WTC11 (cell line): ENCODE results near the gene URI1. TPM values are rescaled to one million over a fixed set of nuclear protein-coding genes. Genes with fewer than 3 reads are reported as not detected.

Experiments
- ATAC-seq: fragments of 200-7000 bp; cut with Tn5 transposase; 2 replicates; pipeline ENCODE4 v1.10.0; 2021; ENCODE audit warnings: mild to moderate bottlenecking, moderate library complexity
- CTCF ChIA-PET: fragments of 300-600 bp; sonication (Branson Sonifier 250); formaldehyde crosslinking; loops from one replicate; lab custom pipeline; 2021; ENCODE audit warnings: antibody characterized with exemption; lab: Charles Lee
- POLR2A ChIA-PET: fragments of 350-600 bp; sonication (Branson Sonifier 250); formaldehyde crosslinking; loops from one replicate; lab custom pipeline; 2021; ENCODE audit warnings: antibody characterized with exemption; lab: Charles Lee
- DNase-seq: peaks from one replicate; pipeline ENCODE4 v3.0.0; 2021; ENCODE audit warnings: low spot score
- H3K27ac Mint-ChIP-seq: 2 replicates; pipeline ENCODE4 v1.8.0; 2021; ENCODE audit warnings: mixed read lengths
- H3K27me3 Mint-ChIP-seq: 2 replicates; pipeline ENCODE4 v1.8.0; 2021; ENCODE audit warnings: low read depth, mild to moderate bottlenecking, moderate library complexity, mixed read lengths
- H3K36me3 Mint-ChIP-seq: 2 replicates; pipeline ENCODE4 v1.8.0; 2021; ENCODE audit warnings: mixed read lengths
- H3K4me1 Mint-ChIP-seq: 2 replicates; pipeline ENCODE4 v1.8.0; 2022; ENCODE audit warnings: mixed read lengths
- H3K4me3 Mint-ChIP-seq: 2 replicates; pipeline ENCODE4 v1.8.0; 2021; ENCODE audit warnings: mild to moderate bottlenecking, moderate library complexity, mixed read lengths
- H3K9me3 Mint-ChIP-seq: 2 replicates; pipeline ENCODE4 v1.8.0; 2021; ENCODE audit warnings: mixed read lengths
- ATF1 ChIP-seq: sonication (generic); formaldehyde crosslinking; IDR thresholded peaks from 2 replicates; pipeline ENCODE4 v1.8.1; 2023; ENCODE audit warnings: mild to moderate bottlenecking, moderate library complexity, missing genetic modification reagents
- CREB1 ChIP-seq: sonication (generic); formaldehyde crosslinking; IDR thresholded peaks from 2 replicates; pipeline ENCODE4 v1.8.0; 2023; ENCODE audit warnings: mild to moderate bottlenecking, missing genetic modification reagents
- CREM ChIP-seq: sonication (generic); formaldehyde crosslinking; IDR thresholded peaks from 2 replicates; pipeline ENCODE4 v1.8.1; 2022; ENCODE audit warnings: mild to moderate bottlenecking, missing genetic modification reagents, moderate library complexity
- E2F1 ChIP-seq: sonication (generic); formaldehyde crosslinking; IDR thresholded peaks from 2 replicates; pipeline ENCODE4 v1.8.0; 2022; ENCODE audit warnings: mild to moderate bottlenecking, missing genetic modification reagents
- EMX1 ChIP-seq: fragments of 250-450 bp; sonication (Bioruptor Pico); IDR thresholded peaks from 2 replicates; pipeline ENCODE4 v1.8.0; 2021; ENCODE audit warnings: mild to moderate bottlenecking
- ETV6 ChIP-seq: sonication (generic); formaldehyde crosslinking; IDR thresholded peaks from 2 replicates; pipeline ENCODE4 v1.8.1; 2022; ENCODE audit warnings: mild to moderate bottlenecking, missing genetic modification reagents
- FOXK1 ChIP-seq: sonication (generic); formaldehyde crosslinking; IDR thresholded peaks from 2 replicates; pipeline ENCODE4 v1.8.0; 2022; ENCODE audit warnings: mild to moderate bottlenecking, moderate library complexity, missing genetic modification reagents
- HMGA2 ChIP-seq: fragments of 250-450 bp; sonication (Bioruptor Pico); IDR thresholded peaks from 2 replicates; pipeline ENCODE4 v1.4.0; 2021; ENCODE audit warnings: mild to moderate bottlenecking, moderate library complexity
- IRF1 ChIP-seq: sonication (generic); formaldehyde crosslinking; IDR thresholded peaks from 2 replicates; pipeline ENCODE4 v1.8.0; 2023; ENCODE audit warnings: missing genetic modification reagents
- PRDM15 ChIP-seq: sonication (generic); formaldehyde crosslinking; IDR thresholded peaks from 2 replicates; pipeline ENCODE4 v1.8.0; 2022; ENCODE audit warnings: missing genetic modification reagents
- SMAD4 ChIP-seq: sonication (generic); formaldehyde crosslinking; IDR thresholded peaks from 2 replicates; pipeline ENCODE4 v1.8.0; 2022; ENCODE audit warnings: mild to moderate bottlenecking, missing genetic modification reagents
- TP53 ChIP-seq: sonication (generic); formaldehyde crosslinking; IDR thresholded peaks from 2 replicates; pipeline ENCODE4 v1.8.1; 2023; ENCODE audit warnings: mild to moderate bottlenecking, missing genetic modification reagents
- ZNF138 ChIP-seq: sonication (generic); formaldehyde crosslinking; conservative IDR thresholded peaks from 2 replicates; pipeline ENCODE4 v1.8.1; 2022; ENCODE audit warnings: mild to moderate bottlenecking, moderate library complexity, missing genetic modification reagents
- total RNA-seq: library from RNA; stranded (reverse); gene quantifications from 3 replicates; pipeline ENCODE4 v1.2.3, GENCODE V29; 2021
- TF ChIP-seq, protein P1 (sequence below): sonication (generic); formaldehyde crosslinking; conservative IDR thresholded peaks from 2 replicates; pipeline ENCODE4 v1.8.1; 2023; ENCODE audit warnings: mild to moderate bottlenecking, low read depth, missing genetic modification reagents, moderate library complexity
- TF ChIP-seq, protein P2 (sequence below): sonication (generic); formaldehyde crosslinking; IDR thresholded peaks from 2 replicates; pipeline ENCODE4 v1.8.1; 2022; ENCODE audit warnings: low read depth, mild to moderate bottlenecking, moderate library complexity, missing genetic modification reagents, borderline replicate concordance
- TF ChIP-seq, protein P3 (sequence below): sonication (generic); formaldehyde crosslinking; IDR thresholded peaks from 2 replicates; pipeline ENCODE4 v1.8.0; 2023; ENCODE audit warnings: mild to moderate bottlenecking, missing genetic modification reagents
- TF ChIP-seq, protein P4 (sequence below): sonication (generic); formaldehyde crosslinking; IDR thresholded peaks from 2 replicates; pipeline ENCODE4 v1.8.1; 2022; ENCODE audit warnings: low read depth, missing genetic modification reagents, borderline replicate concordance
- TF ChIP-seq, protein P5 (sequence below): fragments of 250-450 bp; sonication (Bioruptor Pico); conservative IDR thresholded peaks from 2 replicates; pipeline ENCODE4 v1.9.0; 2021; ENCODE audit warnings: mild to moderate bottlenecking

Gene URI1
- total RNA-seq, 1 experiment from 2014 or later, result 57.1 TPM

DNA sequence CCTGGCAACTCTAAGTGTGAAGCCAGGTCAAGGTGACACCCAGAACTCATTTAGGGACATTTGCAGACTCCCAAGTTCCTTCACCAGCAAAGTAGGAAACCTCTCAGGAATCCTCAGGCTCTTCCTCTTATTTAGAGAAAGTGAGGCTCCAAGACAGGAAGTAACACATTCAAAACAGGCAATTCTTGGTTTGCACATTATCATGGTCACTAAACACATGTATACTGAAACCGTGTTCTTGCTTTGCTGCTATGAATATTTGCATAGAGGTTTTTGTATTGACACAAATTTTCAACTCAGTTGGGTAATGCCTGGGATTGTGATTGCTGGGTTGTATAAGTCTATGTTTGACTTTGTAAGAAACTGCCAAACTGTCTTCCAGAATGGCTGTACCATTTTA is 13.2 kb upstream of the URI1 start:
- Mint-ChIP-seq H3K9me3 (peaks cover 7% of the 10 kb centered on the region), H3K27ac (no peak overlapping the region), H3K27me3 (peaks cover 2% of the 10 kb centered on the region; the same call in 1 of the 2 replicates), H3K4me3 (no peak overlapping the region), H3K4me1 (peaks cover 16% of the 10 kb centered on the region), H3K36me3 (no peaks in the 10 kb centered on the region)
- no peak for ATAC-seq
- TF ChIP-seq HMGA2 (CRISPR knock-in tag), result no peak
- no peak for TF ChIP-seq E2F1
- no peak for TF ChIP-seq FOXK1 (CRISPR knock-in tag)
- TF ChIP-seq ZNF138 (CRISPR knock-in tag), result no peak
- TF ChIP-seq, protein P1, sequence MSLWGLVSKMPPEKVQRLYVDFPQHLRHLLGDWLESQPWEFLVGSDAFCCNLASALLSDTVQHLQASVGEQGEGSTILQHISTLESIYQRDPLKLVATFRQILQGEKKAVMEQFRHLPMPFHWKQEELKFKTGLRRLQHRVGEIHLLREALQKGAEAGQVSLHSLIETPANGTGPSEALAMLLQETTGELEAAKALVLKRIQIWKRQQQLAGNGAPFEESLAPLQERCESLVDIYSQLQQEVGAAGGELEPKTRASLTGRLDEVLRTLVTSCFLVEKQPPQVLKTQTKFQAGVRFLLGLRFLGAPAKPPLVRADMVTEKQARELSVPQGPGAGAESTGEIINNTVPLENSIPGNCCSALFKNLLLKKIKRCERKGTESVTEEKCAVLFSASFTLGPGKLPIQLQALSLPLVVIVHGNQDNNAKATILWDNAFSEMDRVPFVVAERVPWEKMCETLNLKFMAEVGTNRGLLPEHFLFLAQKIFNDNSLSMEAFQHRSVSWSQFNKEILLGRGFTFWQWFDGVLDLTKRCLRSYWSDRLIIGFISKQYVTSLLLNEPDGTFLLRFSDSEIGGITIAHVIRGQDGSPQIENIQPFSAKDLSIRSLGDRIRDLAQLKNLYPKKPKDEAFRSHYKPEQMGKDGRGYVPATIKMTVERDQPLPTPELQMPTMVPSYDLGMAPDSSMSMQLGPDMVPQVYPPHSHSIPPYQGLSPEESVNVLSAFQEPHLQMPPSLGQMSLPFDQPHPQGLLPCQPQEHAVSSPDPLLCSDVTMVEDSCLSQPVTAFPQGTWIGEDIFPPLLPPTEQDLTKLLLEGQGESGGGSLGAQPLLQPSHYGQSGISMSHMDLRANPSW (CRISPR knock-in tag), result no peak
- TF ChIP-seq, protein P2, sequence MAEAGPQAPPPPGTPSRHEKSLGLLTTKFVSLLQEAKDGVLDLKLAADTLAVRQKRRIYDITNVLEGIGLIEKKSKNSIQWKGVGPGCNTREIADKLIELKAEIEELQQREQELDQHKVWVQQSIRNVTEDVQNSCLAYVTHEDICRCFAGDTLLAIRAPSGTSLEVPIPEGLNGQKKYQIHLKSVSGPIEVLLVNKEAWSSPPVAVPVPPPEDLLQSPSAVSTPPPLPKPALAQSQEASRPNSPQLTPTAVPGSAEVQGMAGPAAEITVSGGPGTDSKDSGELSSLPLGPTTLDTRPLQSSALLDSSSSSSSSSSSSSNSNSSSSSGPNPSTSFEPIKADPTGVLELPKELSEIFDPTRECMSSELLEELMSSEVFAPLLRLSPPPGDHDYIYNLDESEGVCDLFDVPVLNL (CRISPR knock-in tag), result no peak
- no peak for TF ChIP-seq IRF1
- no peak for TF ChIP-seq TP53 (CRISPR knock-in tag)
- POLR2A ChIA-PET, result no interaction called here
- CTCF ChIA-PET, result interaction anchor here (1.0 kb wide), 1 partner anchor 59 kb away, joined by 3 read pairs; no protein-coding TSS in a partner anchor
- DNase-seq, result no peak

DNA sequence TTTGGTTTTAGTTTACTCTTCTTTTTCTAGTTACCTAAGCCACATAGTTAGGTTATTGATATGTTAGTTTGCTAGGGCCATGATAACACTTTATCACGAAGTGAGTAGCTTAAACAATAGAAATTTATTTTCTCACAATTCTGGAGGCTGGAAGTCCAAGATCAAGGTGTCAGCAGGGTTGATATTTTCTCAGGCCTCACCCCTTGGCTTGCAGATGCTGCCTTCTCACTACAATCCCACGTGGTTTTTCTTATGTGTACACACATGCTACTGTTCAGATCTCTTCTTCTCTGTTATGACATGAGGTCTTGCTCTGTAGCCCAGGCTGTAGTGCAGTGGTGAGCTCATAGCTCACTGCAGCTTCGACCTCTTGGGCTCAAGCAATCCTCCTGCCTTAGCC is 7.8 kb upstream of the URI1 start:
- DNase-seq (no peak), ATAC-seq (no peak)
- Mint-ChIP-seq H3K27me3 (peaks cover 12% of the 10 kb centered on the region; the same call in 1 of the 2 replicates), H3K4me1 (no peaks in the 10 kb centered on the region), H3K27ac (no peak overlapping the region), H3K9me3 (peaks cover 36% of the 10 kb centered on the region), H3K36me3 (peaks cover 12% of the 10 kb centered on the region), H3K4me3 (no peak overlapping the region)
- POLR2A ChIA-PET, result no interaction called here
- CTCF ChIA-PET, result no interaction called here
- TF ChIP-seq, protein P3, sequence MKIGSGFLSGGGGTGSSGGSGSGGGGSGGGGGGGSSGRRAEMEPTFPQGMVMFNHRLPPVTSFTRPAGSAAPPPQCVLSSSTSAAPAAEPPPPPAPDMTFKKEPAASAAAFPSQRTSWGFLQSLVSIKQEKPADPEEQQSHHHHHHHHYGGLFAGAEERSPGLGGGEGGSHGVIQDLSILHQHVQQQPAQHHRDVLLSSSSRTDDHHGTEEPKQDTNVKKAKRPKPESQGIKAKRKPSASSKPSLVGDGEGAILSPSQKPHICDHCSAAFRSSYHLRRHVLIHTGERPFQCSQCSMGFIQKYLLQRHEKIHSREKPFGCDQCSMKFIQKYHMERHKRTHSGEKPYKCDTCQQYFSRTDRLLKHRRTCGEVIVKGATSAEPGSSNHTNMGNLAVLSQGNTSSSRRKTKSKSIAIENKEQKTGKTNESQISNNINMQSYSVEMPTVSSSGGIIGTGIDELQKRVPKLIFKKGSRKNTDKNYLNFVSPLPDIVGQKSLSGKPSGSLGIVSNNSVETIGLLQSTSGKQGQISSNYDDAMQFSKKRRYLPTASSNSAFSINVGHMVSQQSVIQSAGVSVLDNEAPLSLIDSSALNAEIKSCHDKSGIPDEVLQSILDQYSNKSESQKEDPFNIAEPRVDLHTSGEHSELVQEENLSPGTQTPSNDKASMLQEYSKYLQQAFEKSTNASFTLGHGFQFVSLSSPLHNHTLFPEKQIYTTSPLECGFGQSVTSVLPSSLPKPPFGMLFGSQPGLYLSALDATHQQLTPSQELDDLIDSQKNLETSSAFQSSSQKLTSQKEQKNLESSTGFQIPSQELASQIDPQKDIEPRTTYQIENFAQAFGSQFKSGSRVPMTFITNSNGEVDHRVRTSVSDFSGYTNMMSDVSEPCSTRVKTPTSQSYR, result no peak
- no peak for TF ChIP-seq ATF1 (CRISPR knock-in tag)
- TF ChIP-seq EMX1 (CRISPR knock-in tag), result no peak
- TF ChIP-seq PRDM15 (CRISPR knock-in tag), result no peak
- no peak for TF ChIP-seq CREB1 (CRISPR knock-in tag)
- no peak for TF ChIP-seq ETV6 (CRISPR knock-in tag)
- no peak for TF ChIP-seq SMAD4 (CRISPR knock-in tag)
- TF ChIP-seq, protein P4, sequence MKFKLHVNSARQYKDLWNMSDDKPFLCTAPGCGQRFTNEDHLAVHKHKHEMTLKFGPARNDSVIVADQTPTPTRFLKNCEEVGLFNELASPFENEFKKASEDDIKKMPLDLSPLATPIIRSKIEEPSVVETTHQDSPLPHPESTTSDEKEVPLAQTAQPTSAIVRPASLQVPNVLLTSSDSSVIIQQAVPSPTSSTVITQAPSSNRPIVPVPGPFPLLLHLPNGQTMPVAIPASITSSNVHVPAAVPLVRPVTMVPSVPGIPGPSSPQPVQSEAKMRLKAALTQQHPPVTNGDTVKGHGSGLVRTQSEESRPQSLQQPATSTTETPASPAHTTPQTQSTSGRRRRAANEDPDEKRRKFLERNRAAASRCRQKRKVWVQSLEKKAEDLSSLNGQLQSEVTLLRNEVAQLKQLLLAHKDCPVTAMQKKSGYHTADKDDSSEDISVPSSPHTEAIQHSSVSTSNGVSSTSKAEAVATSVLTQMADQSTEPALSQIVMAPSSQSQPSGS (CRISPR knock-in tag), result no peak
- TF ChIP-seq CREM, result no peak
- TF ChIP-seq, protein P5, sequence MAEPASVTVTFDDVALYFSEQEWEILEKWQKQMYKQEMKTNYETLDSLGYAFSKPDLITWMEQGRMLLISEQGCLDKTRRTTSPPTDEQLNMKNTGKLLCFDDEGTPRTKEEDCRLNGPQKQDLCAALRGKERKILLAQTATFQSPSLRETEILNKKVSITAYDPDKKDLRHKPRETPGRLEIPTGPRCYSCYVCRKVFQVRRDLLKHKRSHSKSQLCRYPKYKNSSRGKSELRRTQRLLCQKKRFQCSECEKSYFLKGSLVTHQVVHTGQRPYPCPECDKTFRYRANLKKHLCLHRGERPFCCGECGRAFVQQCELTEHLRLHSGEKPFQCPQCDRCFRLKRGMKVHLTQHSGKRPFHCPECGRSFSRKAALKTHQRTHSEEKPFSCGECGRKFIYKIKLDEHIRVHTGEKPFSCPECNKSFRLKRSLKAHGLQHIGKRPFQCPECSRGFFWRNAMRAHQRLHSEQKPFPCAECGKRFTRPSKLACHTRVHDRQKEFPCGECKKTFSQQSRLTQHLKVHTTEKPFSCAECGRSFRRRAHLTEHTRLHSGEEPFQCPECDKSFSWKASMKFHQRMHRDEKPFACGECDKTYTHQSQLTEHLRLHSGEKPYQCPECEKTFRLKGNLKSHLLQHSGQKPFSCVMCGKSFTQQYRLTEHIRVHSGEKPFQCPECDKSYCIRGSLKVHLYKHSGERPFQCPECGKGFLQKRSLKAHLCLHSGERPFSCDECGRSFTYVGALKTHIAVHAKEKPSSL (CRISPR knock-in tag), result no peak
